Measurements from ENCODE around the gene LANCL1. TPM values are rescaled to one million over a fixed set of nuclear protein-coding genes. Genes with fewer than 3 reads are reported as not detected.
"Not testable (repeated sequence)": the region's sequence is repeated elsewhere in the genome, so short reads cannot be mapped to it uniquely, and the experiment has no call there.

LANCL1 gene
- total RNA-seq, 2 donors from 2014 or later: 68.4 to 88.1 TPM

- WGBS, 2 experiments (ENCODE audit: insufficient coverage in 1 of 2, insufficient read length in 1 of 2): 87 to 100% methylated on average over 1 of the region's 1 CpG
- no peak overlapping the region for H3K27ac ChIP-seq (ENCODE audit: low read depth, low read length)
- DNase-seq: no peak
- H3K4me3 ChIP-seq (ENCODE audit: low read length): peak overlapping the region; percentile 59
- no peaks in the 10 kb centered on the region for H3K9me3 ChIP-seq (ENCODE audit: control insufficient read depth, low read length)
- H3K36me3 ChIP-seq (ENCODE audit: control insufficient read depth, insufficient read depth, low read length): peaks cover 36% of the 10 kb centered on the region
- no peaks in the 10 kb centered on the region for H3K9me3 Mint-ChIP-seq
- TF ChIP-seq CTCF (conservative IDR thresholded peaks at IDR 0.05): no peak
- H3K4me3 Mint-ChIP-seq: no peak overlapping the region
- H3K9ac ChIP-seq (ENCODE audit: extremely low read depth, low read length, poor library complexity, severe bottlenecking): no peak overlapping the region
- peaks cover 28% of the 10 kb centered on the region for H3K4me1 Mint-ChIP-seq
- peaks cover 6% of the 10 kb centered on the region for H3K4me1 ChIP-seq (ENCODE audit: control insufficient read depth, insufficient read depth, low read length)
- no peak overlapping the region for H3K27ac Mint-ChIP-seq
- H3K27me3 Mint-ChIP-seq (ENCODE audit: insufficient read depth): no peaks in the 10 kb centered on the region
- no peaks in the 10 kb centered on the region for H3K27me3 ChIP-seq (ENCODE audit: control insufficient read depth, insufficient read depth, low read length, poor library complexity, severe bottlenecking)
- H3K36me3 Mint-ChIP-seq (ENCODE audit: low read depth): peaks cover 52% of the 10 kb centered on the region
These were observed 20.0 kb downstream of the LANCL1 start for GRCh38 chr2:210456571-210456970.

GRCh38 chr2:210454336-210454735, 22.2 kb downstream of the LANCL1 start:
- no peaks in the 10 kb centered on the region for H3K27me3 Mint-ChIP-seq (ENCODE audit: insufficient read depth)
- no peak overlapping the region for H3K27ac ChIP-seq (ENCODE audit: low read depth, low read length)
- no peak for DNase-seq
- no peak overlapping the region for H3K27ac Mint-ChIP-seq
- peaks cover 8% of the 10 kb centered on the region for H3K9me3 ChIP-seq (ENCODE audit: control insufficient read depth, low read length)
- peaks cover 16% of the 10 kb centered on the region for H3K4me1 Mint-ChIP-seq
- H3K4me1 ChIP-seq (ENCODE audit: control insufficient read depth, insufficient read depth, low read length): peaks cover 3% of the 10 kb centered on the region
- 94 to 95% methylated on average over 6 to 8 of the region's 8 CpGs for WGBS, 2 experiments (ENCODE audit: insufficient coverage in 1 of 2, insufficient read length in 1 of 2)
- no peaks in the 10 kb centered on the region for H3K27me3 ChIP-seq (ENCODE audit: control insufficient read depth, insufficient read depth, low read length, poor library complexity, severe bottlenecking)
- peaks cover 11% of the 10 kb centered on the region for H3K9me3 Mint-ChIP-seq
- H3K4me3 ChIP-seq (ENCODE audit: low read length): no peak overlapping the region
- no peak for TF ChIP-seq CTCF (conservative IDR thresholded peaks at IDR 0.05)
- peaks cover 35% of the 10 kb centered on the region for H3K36me3 ChIP-seq (ENCODE audit: control insufficient read depth, insufficient read depth, low read length)
- no peak overlapping the region for H3K4me3 Mint-ChIP-seq
- H3K9ac ChIP-seq (ENCODE audit: extremely low read depth, low read length, poor library complexity, severe bottlenecking): no peak overlapping the region
- peaks cover 58% of the 10 kb centered on the region for H3K36me3 Mint-ChIP-seq (ENCODE audit: low read depth)

GRCh38 chr2:210452194-210452593, 24.4 kb downstream of the LANCL1 start:
- Mint-ChIP-seq H3K27me3 (ENCODE audit: insufficient read depth) (no peaks in the 10 kb centered on the region), H3K4me1 (peaks cover 12% of the 10 kb centered on the region), H3K4me3 (no peak overlapping the region), H3K9me3 (peaks cover 31% of the 10 kb centered on the region), H3K27ac (no peak overlapping the region), H3K36me3 (ENCODE audit: low read depth) (peaks cover 66% of the 10 kb centered on the region)
- Histone ChIP-seq H3K9ac (ENCODE audit: extremely low read depth, low read length, poor library complexity, severe bottlenecking) (no peak overlapping the region), H3K36me3 (ENCODE audit: control insufficient read depth, insufficient read depth, low read length) (peaks cover 33% of the 10 kb centered on the region), H3K4me1 (ENCODE audit: control insufficient read depth, insufficient read depth, low read length) (peaks cover 3% of the 10 kb centered on the region), H3K9me3 (ENCODE audit: control insufficient read depth, low read length) (peaks cover 14% of the 10 kb centered on the region), H3K4me3 (ENCODE audit: low read length) (no peak overlapping the region), H3K27me3 (ENCODE audit: control insufficient read depth, insufficient read depth, low read length, poor library complexity, severe bottlenecking) (no peaks in the 10 kb centered on the region), H3K27ac (ENCODE audit: low read depth, low read length) (no peak overlapping the region)
- DNase-seq: no peak
- no peak for TF ChIP-seq CTCF (conservative IDR thresholded peaks at IDR 0.05)
- 97% methylated on average over 2 of the region's 2 CpGs; no CpG with 5 or more reads in 1 of the 2 experiments for WGBS, 2 experiments (ENCODE audit: insufficient coverage in 1 of 2, insufficient read length in 1 of 2)

- not testable (repeated sequence) for H3K27ac Mint-ChIP-seq; H3K4me3 Mint-ChIP-seq; H3K4me3 ChIP-seq (ENCODE audit: low read length); H3K9ac ChIP-seq (ENCODE audit: extremely low read depth, low read length, poor library complexity, severe bottlenecking); H3K4me1 ChIP-seq (ENCODE audit: control insufficient read depth, insufficient read depth, low read length); H3K27me3 ChIP-seq (ENCODE audit: control insufficient read depth, insufficient read depth, low read length, poor library complexity, severe bottlenecking); DNase-seq; H3K4me1 Mint-ChIP-seq; H3K27me3 Mint-ChIP-seq (ENCODE audit: insufficient read depth); H3K27ac ChIP-seq (ENCODE audit: low read depth, low read length)
- Histone ChIP-seq H3K36me3 (ENCODE audit: control insufficient read depth, insufficient read depth, low read length) (peaks cover 33% of the 10 kb centered on the region), H3K9me3 (ENCODE audit: control insufficient read depth, low read length) (peaks cover 14% of the 10 kb centered on the region)
- Mint-ChIP-seq H3K36me3 (ENCODE audit: low read depth) (peaks cover 77% of the 10 kb centered on the region), H3K9me3 (peaks cover 34% of the 10 kb centered on the region)
- WGBS, 2 experiments (ENCODE audit: insufficient coverage in 1 of 2, insufficient read length in 1 of 2): 96% methylated on average over 3 of the region's 3 CpGs; no CpG with 5 or more reads in 1 of the 2 experiments
These were observed 25.6 kb downstream of the LANCL1 start for GRCh38 chr2:210450942-210451341.
